OCI-LY1 (cell line): ENCODE results near the gene LRMDA.

Experiments used
- CTCF ChIP-seq: fragments of 200-600 bp; sonication (generic), shearing (Covaris generic); IDR thresholded peaks from 2 replicates; pipeline ENCODE4 v1.5.1; 2017; ENCODE audit warnings: mild to moderate bottlenecking, antibody characterized with exemption, low read length, moderate library complexity, mixed read lengths
- EZH2 ChIP-seq: fragments of 200-600 bp; sonication (generic), shearing (Covaris generic); IDR thresholded peaks from 2 replicates; pipeline ENCODE4 v1.8.0; 2017; ENCODE audit warnings: borderline replicate concordance, mixed run types, mild to moderate bottlenecking, antibody characterized with exemption, low read length, moderate library complexity, mixed read lengths

DNA sequence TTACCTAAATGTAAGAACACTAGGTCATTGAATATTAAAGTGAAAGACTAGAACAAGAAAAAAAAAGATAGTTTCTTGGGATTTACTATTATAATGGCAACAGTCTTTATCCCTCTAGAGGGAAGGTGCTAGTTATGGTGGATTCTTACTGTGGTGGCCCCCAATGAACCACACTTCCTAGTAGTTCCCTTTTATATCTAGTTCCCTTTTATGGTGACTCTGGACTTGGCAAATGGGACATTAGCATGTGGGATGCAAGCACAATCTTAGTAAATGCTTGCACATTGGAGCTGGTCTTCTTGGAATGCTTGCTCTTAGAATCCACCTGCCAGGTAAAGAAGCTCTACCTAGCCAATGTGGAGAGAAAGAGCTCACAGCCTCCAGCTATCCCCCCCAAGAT is 430.2 kb downstream of the LRMDA start:
- TF ChIP-seq EZH2: no peak
- TF ChIP-seq CTCF: no peak
